Common myeloid progenitor, CD34-positive (primary cell): ENCODE data around the gene TFEB.

Experiments
- CTCF ChIA-PET: fragments of 350-600 bp; sonication (Branson Sonifier 250); formaldehyde crosslinking; loops from one replicate; lab custom pipeline; 2021; ENCODE audit warnings: antibody characterized with exemption; lab: Charles Lee
- POLR2A ChIA-PET: fragments of 350-600 bp; sonication (Branson Sonifier 250); formaldehyde crosslinking; loops from one replicate; lab custom pipeline; 2021; ENCODE audit warnings: antibody characterized with exemption; lab: Charles Lee
- DNase-seq, 3 donors: peaks; one replicate each; pipeline versions ENCODE4 v3.0.0 to v3.0.0-alpha.2; 2013
- H3K27ac ChIP-seq, 2 experiments: 1 replicate in 1 of 2; 2 replicates in 1 of 2; pipeline ENCODE4 v1.7.0; 2013; ENCODE audit warnings: inconsistent platforms in 2 of 2, low read length in 2 of 2, mild to moderate bottlenecking in 2 of 2, low read depth in 1 of 2, moderate library complexity in 1 of 2; ENCODE audit not compliant: severe bottlenecking in 2 of 2, insufficient read depth in 1 of 2, poor library complexity in 1 of 2
- H3K27me3 ChIP-seq, 5 experiments: replicated peaks in 2 of 5; 1 replicate in 3 of 5; 2 replicates in 2 of 5; pipeline versions ENCODE4 v1.6.1 to v1.7.0; 2013; ENCODE audit warnings: low read length in 4 of 5, mild to moderate bottlenecking in 2 of 5, moderate library complexity in 2 of 5, inconsistent platforms in 1 of 5; ENCODE audit not compliant: insufficient read depth in 5 of 5, control insufficient read depth in 4 of 5
- H3K36me3 ChIP-seq, 4 experiments: 1 replicate in 2 of 4; 2 replicates in 2 of 4; pipeline versions ENCODE4 v1.6.1 to v1.7.0; 2013; ENCODE audit warnings: low read length in 3 of 4, control low read depth in 1 of 4, mild to moderate bottlenecking in 1 of 4; ENCODE audit not compliant: control insufficient read depth in 4 of 4, insufficient read depth in 4 of 4
- H3K4me1 ChIP-seq, 4 experiments: 1 replicate in 3 of 4; 2 replicates in 1 of 4; pipeline versions ENCODE4 v1.6.1 to v1.7.1; 2013; ENCODE audit warnings: low read length in 3 of 4, mild to moderate bottlenecking in 3 of 4, control low read depth in 1 of 4, inconsistent platforms in 1 of 4, moderate library complexity in 1 of 4; ENCODE audit not compliant: control insufficient read depth in 4 of 4, insufficient read depth in 4 of 4; ENCODE audit errors: control extremely low read depth in 1 of 4
- H3K4me3 ChIP-seq, 7 experiments: 1 replicate in 4 of 7; 2 replicates in 3 of 7; pipeline versions ENCODE4 v1.5.1 to v1.7.0; 2013; ENCODE audit warnings: mild to moderate bottlenecking in 7 of 7, low read length in 6 of 7, moderate library complexity in 6 of 7, inconsistent platforms in 2 of 7, low read depth in 2 of 7, control low read depth in 1 of 7; ENCODE audit not compliant: insufficient read depth in 4 of 7, control insufficient read depth in 1 of 7; ENCODE audit errors: extremely low read depth in 1 of 7
- H3K9me3 ChIP-seq, 5 experiments: 1 replicate in 4 of 5; 2 replicates in 1 of 5; pipeline versions ENCODE4 v1.6.1 to v1.7.1; 2013; ENCODE audit warnings: low read length in 4 of 5, mild to moderate bottlenecking in 2 of 5, inconsistent platforms in 1 of 5, low read depth in 1 of 5, moderate library complexity in 1 of 5; ENCODE audit not compliant: control insufficient read depth in 4 of 5, insufficient read depth in 2 of 5; ENCODE audit errors: control extremely low read depth in 1 of 5
- WGBS: methylation state at CpG from one replicate; pipeline ENCODE4 v1.1.5; 2013; ENCODE audit not compliant: insufficient coverage; 5-methylcytosine and 5-hydroxymethylcytosine counted together

Gene TFEB

GRCh38 chr6:41652866-41653652, 82.3 kb downstream of the TFEB start:
- no peak overlapping the region for H3K4me3 ChIP-seq
- no peak for DNase-seq
- ChIA-PET POLR2A (no interaction called here), CTCF (interaction anchor here (1.1 kb wide), 2 partner anchors 12 to 29 kb away, joined by 3 to 4 read pairs; no protein-coding TSS in a partner anchor)
- H3K27ac ChIP-seq: no peak overlapping the region
- WGBS: 96% methylated on average over 31 of the region's 32 CpGs
- H3K9me3 ChIP-seq: no peaks in the 10 kb centered on the region
- H3K27me3 ChIP-seq: no peaks in the 10 kb centered on the region
- peaks cover 0 to 21% (median 19%) of the 10 kb centered on the region in 4 experiments for H3K4me1 ChIP-seq
- H3K36me3 ChIP-seq: peaks cover 0 to 8% (median 0%) of the 10 kb centered on the region in 4 experiments

GRCh38 chr6:41651962-41652657, 83.3 kb downstream of the TFEB start:
- Histone ChIP-seq H3K9me3 (no peaks in the 10 kb centered on the region), H3K27ac (no peak overlapping the region), H3K36me3 (peaks cover 0 to 8% (median 0%) of the 10 kb centered on the region in 4 experiments), H3K4me3 (no peak overlapping the region), H3K27me3 (no peaks in the 10 kb centered on the region), H3K4me1 (peaks cover 0 to 20% (median 16%) of the 10 kb centered on the region in 4 experiments)
- POLR2A ChIA-PET: no interaction called here
- CTCF ChIA-PET: interaction anchor here (1.1 to 1.3 kb wide), 3 partner anchors 13 to 30 kb away, joined by 3 to 4 read pairs (median 3); no protein-coding TSS in a partner anchor
- no peak for DNase-seq
- WGBS: 95% methylated on average over 13 of the region's 14 CpGs

GRCh38 chr6:41651246-41651961, 84.0 kb downstream of the TFEB start:
- Histone ChIP-seq H3K9me3 (no peaks in the 10 kb centered on the region), H3K27ac (no peak overlapping the region), H3K27me3 (no peaks in the 10 kb centered on the region), H3K36me3 (peaks cover 0 to 11% (median 0%) of the 10 kb centered on the region in 4 experiments), H3K4me3 (no peak overlapping the region), H3K4me1 (peaks cover 0 to 13% (median 9%) of the 10 kb centered on the region in 4 experiments)
- no peak for DNase-seq
- ChIA-PET POLR2A (no interaction called here), CTCF (interaction anchor here (0.7 to 1.3 kb wide), 4 partner anchors 14 to 30 kb away, joined by 3 to 4 read pairs (median 3); no protein-coding TSS in a partner anchor)
- 95% methylated on average over 9 of the region's 11 CpGs for WGBS

GRCh38 chr6:41650120-41650519, 85.3 kb downstream of the TFEB start:
- POLR2A ChIA-PET: no interaction called here
- Histone ChIP-seq H3K36me3 (peaks cover 0 to 11% (median 0%) of the 10 kb centered on the region in 4 experiments), H3K4me3 (no peak overlapping the region), H3K9me3 (no peaks in the 10 kb centered on the region), H3K27me3 (no peaks in the 10 kb centered on the region), H3K4me1 (peaks cover 0 to 6% (median 0%) of the 10 kb centered on the region in 4 experiments), H3K27ac (no peak overlapping the region)
- no peak for DNase-seq
- 100% methylated on average over 1 of the region's 2 CpGs for WGBS
- CTCF ChIA-PET: no interaction called here

GRCh38 chr6:41649596-41649995, 85.8 kb downstream of the TFEB start:
- H3K36me3 ChIP-seq: peaks cover 0 to 11% (median 0%) of the 10 kb centered on the region in 4 experiments
- no peaks in the 10 kb centered on the region for H3K27me3 ChIP-seq
- 94% methylated on average over 10 of the region's 10 CpGs for WGBS
- ChIA-PET POLR2A (no interaction called here), CTCF (interaction anchor here (2.3 kb wide), 1 partner anchor 31 kb away, joined by 7 read pairs; no protein-coding TSS in a partner anchor)
- H3K4me3 ChIP-seq: no peak overlapping the region
- no peak overlapping the region for H3K27ac ChIP-seq
- DNase-seq: no peak
- H3K4me1 ChIP-seq: peaks cover 0 to 8% (median 0%) of the 10 kb centered on the region in 4 experiments
- no peaks in the 10 kb centered on the region for H3K9me3 ChIP-seq

- ChIA-PET POLR2A (no interaction called here), CTCF (interaction anchor here (1.4 to 2.3 kb wide), 2 partner anchors 8 to 32 kb away, joined by 3 to 7 read pairs; no protein-coding TSS in a partner anchor)
- Histone ChIP-seq H3K4me1 (peaks cover 0 to 9% (median 0%) of the 10 kb centered on the region in 4 experiments), H3K27me3 (no peaks in the 10 kb centered on the region), H3K27ac (no peak overlapping the region), H3K9me3 (no peaks in the 10 kb centered on the region), H3K4me3 (no peak overlapping the region), H3K36me3 (peaks cover 0 to 11% (median 0%) of the 10 kb centered on the region in 4 experiments)
- no peak for DNase-seq
- 100% methylated on average over 2 of the region's 5 CpGs for WGBS
These were observed 86.5 kb downstream of the TFEB start for GRCh38 chr6:41648921-41649320.
